Transverse colon (tissue), 4 donors: ENCODE data around the gene PDE3B. TPM values are rescaled to one million over a fixed set of nuclear protein-coding genes. Genes with fewer than 3 reads are reported as not detected.
"Not testable (repeated sequence)": the region's sequence is repeated elsewhere in the genome, so short reads cannot be mapped to it uniquely, and the experiment has no call there.

Source experiments
- DNase-seq: peaks from one replicate; pipeline ENCODE4 v3.0.0-alpha.2; 2019
- H3K27ac ChIP-seq, 4 donors: fragments of 200-600 bp; sonication (generic); 2 replicates each; pipeline ENCODE4 v1.5.1; 2016 to 2018; ENCODE audit warnings: inconsistent platforms in 4 of 4
- H3K27me3 ChIP-seq: fragments of 200-600 bp; sonication (generic); 2 replicates; pipeline ENCODE4 v1.5.1; 2017; ENCODE audit warnings: inconsistent platforms
- H3K36me3 ChIP-seq, 4 donors: fragments of 200-600 bp; sonication (generic); 2 replicates each; pipeline ENCODE4 v1.5.1; 2017 to 2019; ENCODE audit warnings: inconsistent platforms in 4 of 4
- H3K4me1 ChIP-seq, 4 donors: fragments of 200-600 bp; sonication (generic); 2 replicates each; pipeline ENCODE4 v1.5.1; 2017 to 2020; ENCODE audit warnings: inconsistent platforms in 4 of 4
- H3K4me3 ChIP-seq, 4 donors: fragments of 200-600 bp; sonication (generic); 1 replicate in 1 of 4; 2 replicates in 3 of 4; pipeline versions ENCODE4 v1.5.1 to v1.6.1; 2017 to 2019; ENCODE audit warnings: inconsistent platforms in 4 of 4
- H3K9me3 ChIP-seq, 2 donors: fragments of 200-600 bp; sonication (generic); 2 replicates each; pipeline ENCODE4 v1.5.1; 2017 to 2019; ENCODE audit warnings: inconsistent platforms in 2 of 2
- CTCF ChIP-seq, 5 experiments: fragments of 200-600 bp in 3 of 5; fragments of 450-650 bp in 2 of 5; sonication (generic) in 3 of 5; IDR thresholded peaks; 1 replicate in 2 of 5; 2 replicates in 3 of 5; pipeline ENCODE4 v1.5.1; 2016 to 2017; ENCODE audit warnings: antibody characterized with exemption in 5 of 5, inconsistent platforms in 3 of 5, mild to moderate bottlenecking in 2 of 5, moderate library complexity in 1 of 5
- EP300 ChIP-seq: sonication (generic); formaldehyde crosslinking; IDR thresholded peaks from one replicate; pipeline ENCODE4 v1.6.1; 2017; ENCODE audit warnings: antibody characterized with exemption, low read depth
- POLR2A ChIP-seq: fragments of 450-650 bp; IDR thresholded peaks from one replicate; pipeline ENCODE4 v1.6.1; 2016; ENCODE audit warnings: antibody characterized with exemption, mild to moderate bottlenecking, moderate library complexity
- POLR2AphosphoS5 ChIP-seq, 3 donors: sonication (generic); formaldehyde crosslinking; IDR thresholded peaks; one replicate each; pipeline ENCODE4 v1.6.1; 2016; ENCODE audit warnings: antibody characterized with exemption in 3 of 3
- WGBS, 2 donors: methylation state at CpG; one replicate each; pipeline ENCODE4 v1.1.5; 2018; ENCODE audit warnings: low coverage in 1 of 2; 5-methylcytosine and 5-hydroxymethylcytosine counted together
- in situ Hi-C, 4 donors: fragments of 200-750 bp; cut with MboI; loops; one replicate each; pipeline versions ENCODE4 v1.15.0 to v1.15.1; 2017; ENCODE audit warnings: low sequenced_read_pairs in 3 of 4, low pct_ligation_motif_present in 1 of 4, low pct_unique_long_range_greater_than_20kb in 1 of 4
- intact Hi-C: fragments of 100-400 bp; cut with DNase I; formaldehyde crosslinking; loops from one replicate; pipeline ENCODE4 v1.15.1; 2023; ENCODE audit warnings: low total_unique reads
- total RNA-seq, 4 donors: library from RNA; depleted of rRNA; stranded (reverse); fragments of >200 nt; gene quantifications; one replicate each; pipeline ENCODE4 v1.1.0, GENCODE V29; 2016

PDE3B gene
- 10 to 100 TPM; 48.1 to 91.1 (median 66.1) TPM for total RNA-seq

- in situ Hi-C loops (loop anchor here in 3 of 4 donors (10.0 to 25.0 kb wide), 5 partner anchors 89 to 251 kb away; partner anchors contain the start of gene CYP2R1 (in 3 of the 3)), intact Hi-C loops (loop anchor here (5.0 kb wide), 1 partner anchor 96 kb away; no protein-coding TSS in a partner anchor)
Measured at GRCh38 chr11:14643697-14644225, at the start of gene PDE3B. PDE3B (plus strand) TSS chr11:14643804; CDS start chr11:14644076, 272 bp downstream.

GRCh38 chr11:14595261-14595660 is 48.3 kb upstream of the PDE3B start:
- H3K4me1 ChIP-seq, H3K36me3 ChIP-seq, H3K27ac ChIP-seq, DNase-seq, intact Hi-C loops, H3K9me3 ChIP-seq, H3K27me3 ChIP-seq, in situ Hi-C loops, H3K4me3 ChIP-seq: not testable (repeated sequence)
- WGBS, 2 donors: 33 to 67% methylated on average over 1 of the region's 1 CpG

More at GRCh38 chr11:14643697-14644225, at the start of gene PDE3B:
- no peaks in the 10 kb centered on the region for H3K36me3 ChIP-seq
- no peaks in the 10 kb centered on the region for H3K27me3 ChIP-seq
- 0% methylated on average over 26 of the region's 59 CpGs; no CpG with 5 or more reads in 1 of the 2 donors for WGBS, 2 donors
- peak within 1 kb of the TSS; percentile 91 to 96 (median 92) for H3K27ac ChIP-seq
- peak; percentile 90 for DNase-seq
- peaks cover 9 to 55% (median 28%) of the 10 kb centered on the region in 4 donors for H3K4me1 ChIP-seq
- peak within 1 kb of the TSS; percentile 64 to 88 (median 74) for H3K4me3 ChIP-seq
- H3K9me3 ChIP-seq: no peaks in the 10 kb centered on the region
- peak; percentile 92 to 95 (median 93) for TF ChIP-seq POLR2AphosphoS5 (IDR thresholded peaks at IDR 0.05)
- peak; percentile 89 for TF ChIP-seq POLR2A
- no peak for TF ChIP-seq EP300
- TF ChIP-seq CTCF (IDR thresholded peaks at IDR 0.05): peak in 1 of 5 experiments; percentile 7

- no peak overlapping the region for H3K27ac ChIP-seq
- H3K27me3 ChIP-seq: no peaks in the 10 kb centered on the region
- peaks cover 0 to 6% (median 0%) of the 10 kb centered on the region in 4 donors for H3K4me1 ChIP-seq
- in situ Hi-C loops: no loop called here
- intact Hi-C loops: no loop called here
- peaks cover 0 to 10% (median 4%) of the 10 kb centered on the region in 4 donors for H3K36me3 ChIP-seq
- no peaks in the 10 kb centered on the region for H3K9me3 ChIP-seq
- no peak for TF ChIP-seq POLR2AphosphoS5 (IDR thresholded peaks at IDR 0.05)
- TF ChIP-seq POLR2A: no peak
- TF ChIP-seq EP300: no peak
- no peak for TF ChIP-seq CTCF (IDR thresholded peaks at IDR 0.05)
- H3K4me3 ChIP-seq: no peak overlapping the region
- DNase-seq: no peak
Measured at GRCh38 chr11:14607713-14608112, 35.9 kb upstream of the PDE3B start.

GRCh38 chr11:14609902-14610301 is 33.7 kb upstream of the PDE3B start:
- 94 to 100% methylated on average over 1 of the region's 1 CpG for WGBS, 2 donors
- Histone ChIP-seq H3K9me3 (no peaks in the 10 kb centered on the region), H3K36me3 (peaks cover 0 to 10% (median 4%) of the 10 kb centered on the region in 4 donors), H3K4me1 (peaks cover 0 to 8% (median 0%) of the 10 kb centered on the region in 4 donors), H3K27ac (no peak overlapping the region), H3K27me3 (no peaks in the 10 kb centered on the region), H3K4me3 (no peak overlapping the region)
- intact Hi-C loops: no loop called here
- DNase-seq: no peak
- TF ChIP-seq POLR2A (no peak), CTCF (IDR thresholded peaks at IDR 0.05) (no peak), EP300 (no peak), POLR2AphosphoS5 (IDR thresholded peaks at IDR 0.05) (no peak)
- in situ Hi-C loops: no loop called here

- TF ChIP-seq EP300: no peak
- no peak for TF ChIP-seq POLR2A
- no peak for TF ChIP-seq CTCF (IDR thresholded peaks at IDR 0.05)
- no peak for TF ChIP-seq POLR2AphosphoS5 (IDR thresholded peaks at IDR 0.05)
- Histone ChIP-seq H3K4me3 (no peak overlapping the region), H3K9me3 (no peaks in the 10 kb centered on the region), H3K4me1 (peaks cover 0 to 9% (median 0%) of the 10 kb centered on the region in 4 donors), H3K36me3 (no peaks in the 10 kb centered on the region), H3K27me3 (no peaks in the 10 kb centered on the region), H3K27ac (no peak overlapping the region)
- in situ Hi-C loops (no loop called here), intact Hi-C loops (no loop called here)
- no peak for DNase-seq
Measured at GRCh38 chr11:14611939-14612338, 31.7 kb upstream of the PDE3B start.
